Measurements from ENCODE around the gene HS6ST1.
"Not testable (repeated sequence)": the region's sequence is repeated elsewhere in the genome, so short reads cannot be mapped to it uniquely, and the experiment has no call there.

HS6ST1 gene

DNA sequence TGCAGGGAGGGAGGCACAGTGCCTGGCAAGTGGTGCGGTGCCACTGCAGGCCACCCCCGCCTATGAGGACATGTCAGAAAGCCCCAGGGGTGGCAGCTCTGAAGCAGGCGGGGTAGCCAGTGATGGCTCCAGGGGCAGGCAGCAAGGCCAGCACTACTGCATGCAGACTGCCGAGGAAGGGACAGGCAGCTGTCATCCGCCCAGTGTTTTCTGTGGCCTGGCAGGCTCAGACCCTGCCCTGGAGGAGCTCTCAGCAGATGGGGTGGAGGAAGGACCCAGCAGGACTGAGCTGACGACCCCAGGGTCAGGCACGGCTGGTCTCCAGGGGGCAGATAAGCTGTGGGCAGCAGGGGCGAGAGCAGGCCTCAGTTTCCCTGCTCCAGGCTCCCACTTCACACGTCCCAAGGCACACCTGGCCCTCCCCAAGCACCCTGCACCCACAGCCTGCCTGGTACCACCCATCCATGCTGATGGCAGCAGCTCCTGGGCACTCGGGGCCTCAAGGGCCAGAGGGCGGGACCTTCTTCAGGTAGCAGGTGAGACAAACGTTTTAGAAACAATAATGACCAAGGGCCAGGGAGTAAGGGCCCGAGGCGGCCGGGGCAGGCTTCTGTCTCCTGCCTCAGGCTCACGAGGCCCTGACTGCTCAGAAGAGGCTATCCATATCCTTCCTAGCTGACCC lies 48.5 kb downstream of the HS6ST1 start:
- no peak for TF ChIP-seq EZH2 (IDR thresholded peaks at IDR 0.05; ENCODE audit: borderline replicate concordance, low read depth, low read length, severe bottlenecking)
- TF ChIP-seq, protein P1, sequence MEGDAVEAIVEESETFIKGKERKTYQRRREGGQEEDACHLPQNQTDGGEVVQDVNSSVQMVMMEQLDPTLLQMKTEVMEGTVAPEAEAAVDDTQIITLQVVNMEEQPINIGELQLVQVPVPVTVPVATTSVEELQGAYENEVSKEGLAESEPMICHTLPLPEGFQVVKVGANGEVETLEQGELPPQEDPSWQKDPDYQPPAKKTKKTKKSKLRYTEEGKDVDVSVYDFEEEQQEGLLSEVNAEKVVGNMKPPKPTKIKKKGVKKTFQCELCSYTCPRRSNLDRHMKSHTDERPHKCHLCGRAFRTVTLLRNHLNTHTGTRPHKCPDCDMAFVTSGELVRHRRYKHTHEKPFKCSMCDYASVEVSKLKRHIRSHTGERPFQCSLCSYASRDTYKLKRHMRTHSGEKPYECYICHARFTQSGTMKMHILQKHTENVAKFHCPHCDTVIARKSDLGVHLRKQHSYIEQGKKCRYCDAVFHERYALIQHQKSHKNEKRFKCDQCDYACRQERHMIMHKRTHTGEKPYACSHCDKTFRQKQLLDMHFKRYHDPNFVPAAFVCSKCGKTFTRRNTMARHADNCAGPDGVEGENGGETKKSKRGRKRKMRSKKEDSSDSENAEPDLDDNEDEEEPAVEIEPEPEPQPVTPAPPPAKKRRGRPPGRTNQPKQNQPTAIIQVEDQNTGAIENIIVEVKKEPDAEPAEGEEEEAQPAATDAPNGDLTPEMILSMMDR (IDR thresholded peaks at IDR 0.05; ENCODE audit: borderline replicate concordance, extremely low read depth, low read length, poor library complexity, severe bottlenecking) = no peak
- Histone ChIP-seq H3K79me2 (ENCODE audit: insufficient read depth, low read length) (peaks cover 65% of the 10 kb centered on the region), H4K20me1 (ENCODE audit: insufficient read depth, low read length) (peaks cover 76% of the 10 kb centered on the region), H3K4me3 (ENCODE audit: low read depth in 1 of 2, low read length in 2 of 2) (no peak overlapping the region), H2AFZ (ENCODE audit: low read depth, low read length) (no peak overlapping the region), H3K27ac (ENCODE audit: low read length) (no peak overlapping the region), H3K9me3 (ENCODE audit: insufficient read depth, low read length, severe bottlenecking) (no peaks in the 10 kb centered on the region), H3K4me2 (ENCODE audit: insufficient read depth, low read length) (no peak overlapping the region), H3K4me1 (ENCODE audit: insufficient read depth, low read length) (no peaks in the 10 kb centered on the region), H3K36me3 (ENCODE audit: insufficient read depth, low read length) (peaks cover 87% of the 10 kb centered on the region), H3K27me3 (ENCODE audit: insufficient read depth, low read length, poor library complexity) (no peaks in the 10 kb centered on the region), H3K9ac (ENCODE audit: low read depth, low read length) (no peak overlapping the region)
- ATAC-seq (ENCODE audit: insufficient read depth, low read depth) (no peak), DNase-seq (no peak)

- peaks cover 82% of the 10 kb centered on the region for H3K36me3 ChIP-seq (ENCODE audit: insufficient read depth, low read length)
- peaks cover 79% of the 10 kb centered on the region for H4K20me1 ChIP-seq (ENCODE audit: insufficient read depth, low read length)
- no peak overlapping the region for H3K4me3 ChIP-seq (ENCODE audit: low read depth in 1 of 2, low read length in 2 of 2)
- H3K27ac ChIP-seq (ENCODE audit: low read length) = no peak overlapping the region
- H3K79me2 ChIP-seq (ENCODE audit: insufficient read depth, low read length) = peaks cover 57% of the 10 kb centered on the region
- no peak overlapping the region for H3K9ac ChIP-seq (ENCODE audit: low read depth, low read length)
- no peaks in the 10 kb centered on the region for H3K4me1 ChIP-seq (ENCODE audit: insufficient read depth, low read length)
- no peak for DNase-seq
- no peak overlapping the region for H2AFZ ChIP-seq (ENCODE audit: low read depth, low read length)
- no peaks in the 10 kb centered on the region for H3K27me3 ChIP-seq (ENCODE audit: insufficient read depth, low read length, poor library complexity)
- ATAC-seq (ENCODE audit: insufficient read depth, low read depth) = no peak
- no peak overlapping the region for H3K4me2 ChIP-seq (ENCODE audit: insufficient read depth, low read length)
- H3K9me3 ChIP-seq (ENCODE audit: insufficient read depth, low read length, severe bottlenecking) = no peaks in the 10 kb centered on the region
- TF ChIP-seq, protein P1 (IDR thresholded peaks at IDR 0.05; ENCODE audit: borderline replicate concordance, extremely low read depth, low read length, poor library complexity, severe bottlenecking) = no peak
- TF ChIP-seq EZH2 (IDR thresholded peaks at IDR 0.05; ENCODE audit: borderline replicate concordance, low read depth, low read length, severe bottlenecking) = no peak
Measured at GRCh38 chr2:128269063-128269989, 49.3 kb downstream of the HS6ST1 start.

DNA sequence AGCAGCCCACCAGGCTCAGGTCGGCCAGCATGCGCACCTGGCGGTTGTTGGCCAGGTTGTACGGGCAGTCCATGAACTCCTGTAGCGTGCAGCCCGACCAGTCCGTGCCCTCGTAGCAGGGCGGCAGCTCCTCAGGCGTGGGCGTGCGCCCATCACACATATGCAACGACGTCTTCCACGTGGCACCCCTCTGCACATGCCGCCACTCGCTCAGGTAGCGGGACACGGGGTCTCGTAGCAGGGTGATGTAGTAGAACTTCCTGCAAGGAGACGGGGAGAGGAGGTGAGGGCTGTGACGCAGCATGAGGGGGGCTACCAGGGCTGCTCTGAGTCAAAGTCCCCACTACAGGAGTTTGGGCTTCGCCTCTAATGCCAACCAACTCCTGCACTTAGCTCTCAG lies 50.1 kb downstream of the HS6ST1 start:
- not testable (repeated sequence) for H3K9me3 ChIP-seq (ENCODE audit: insufficient read depth, low read length, severe bottlenecking); H3K4me1 ChIP-seq (ENCODE audit: insufficient read depth, low read length); H3K4me2 ChIP-seq (ENCODE audit: insufficient read depth, low read length); H3K27ac ChIP-seq (ENCODE audit: low read length); H3K27me3 ChIP-seq (ENCODE audit: insufficient read depth, low read length, poor library complexity); DNase-seq; ATAC-seq (ENCODE audit: insufficient read depth, low read depth); H3K9ac ChIP-seq (ENCODE audit: low read depth, low read length); H3K4me3 ChIP-seq (ENCODE audit: low read depth in 1 of 2, low read length in 2 of 2); H2AFZ ChIP-seq (ENCODE audit: low read depth, low read length)
- H4K20me1 ChIP-seq (ENCODE audit: insufficient read depth, low read length) = peaks cover 79% of the 10 kb centered on the region
- peaks cover 75% of the 10 kb centered on the region for H3K36me3 ChIP-seq (ENCODE audit: insufficient read depth, low read length)
- peaks cover 50% of the 10 kb centered on the region for H3K79me2 ChIP-seq (ENCODE audit: insufficient read depth, low read length)

DNA sequence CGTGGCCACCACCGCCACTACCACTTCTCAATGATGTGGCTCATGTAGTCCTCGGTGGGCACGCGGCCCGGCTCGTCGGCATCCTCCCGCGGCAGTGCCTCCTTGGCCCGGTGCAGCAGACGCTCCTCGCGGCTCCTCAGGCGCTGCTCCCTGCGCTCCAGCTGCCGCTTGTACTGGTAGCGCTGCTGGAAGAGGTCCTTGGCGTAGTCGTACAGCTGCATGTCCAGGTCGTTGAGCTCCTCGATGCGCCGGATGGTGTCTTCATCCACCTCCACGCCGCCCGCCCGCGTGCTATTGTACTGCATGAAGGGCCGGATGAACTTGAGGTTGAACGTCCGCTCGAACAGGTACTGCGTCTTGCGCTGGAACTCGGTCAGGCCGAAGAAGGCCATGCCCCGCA lies 50.5 kb downstream of the HS6ST1 start:
- DNase-seq; H3K4me1 ChIP-seq (ENCODE audit: insufficient read depth, low read length); H3K27me3 ChIP-seq (ENCODE audit: insufficient read depth, low read length, poor library complexity); H2AFZ ChIP-seq (ENCODE audit: low read depth, low read length); H3K9ac ChIP-seq (ENCODE audit: low read depth, low read length); H3K9me3 ChIP-seq (ENCODE audit: insufficient read depth, low read length, severe bottlenecking); ATAC-seq (ENCODE audit: insufficient read depth, low read depth); H3K27ac ChIP-seq (ENCODE audit: low read length); H3K4me2 ChIP-seq (ENCODE audit: insufficient read depth, low read length); H3K4me3 ChIP-seq (ENCODE audit: low read depth in 1 of 2, low read length in 2 of 2): not testable (repeated sequence)
- Histone ChIP-seq H4K20me1 (ENCODE audit: insufficient read depth, low read length) (peaks cover 74% of the 10 kb centered on the region), H3K79me2 (ENCODE audit: insufficient read depth, low read length) (peaks cover 45% of the 10 kb centered on the region), H3K36me3 (ENCODE audit: insufficient read depth, low read length) (peaks cover 70% of the 10 kb centered on the region)

- not testable (repeated sequence) for H3K4me1 ChIP-seq (ENCODE audit: insufficient read depth, low read length); H3K4me3 ChIP-seq (ENCODE audit: low read depth in 1 of 2, low read length in 2 of 2); H3K27me3 ChIP-seq (ENCODE audit: insufficient read depth, low read length, poor library complexity); H2AFZ ChIP-seq (ENCODE audit: low read depth, low read length); H3K9ac ChIP-seq (ENCODE audit: low read depth, low read length); H3K27ac ChIP-seq (ENCODE audit: low read length); DNase-seq; ATAC-seq (ENCODE audit: insufficient read depth, low read depth); H3K9me3 ChIP-seq (ENCODE audit: insufficient read depth, low read length, severe bottlenecking); H3K4me2 ChIP-seq (ENCODE audit: insufficient read depth, low read length)
- H3K79me2 ChIP-seq (ENCODE audit: insufficient read depth, low read length) = peaks cover 40% of the 10 kb centered on the region
- H3K36me3 ChIP-seq (ENCODE audit: insufficient read depth, low read length) = peaks cover 65% of the 10 kb centered on the region
- H4K20me1 ChIP-seq (ENCODE audit: insufficient read depth, low read length) = peaks cover 74% of the 10 kb centered on the region
Measured at GRCh38 chr2:128267649-128268048, 51.0 kb downstream of the HS6ST1 start.

GRCh38 chr2:128267197-128267596 lies 51.5 kb downstream of the HS6ST1 start:
- H4K20me1 ChIP-seq (ENCODE audit: insufficient read depth, low read length) = peaks cover 72% of the 10 kb centered on the region
- not testable (repeated sequence) for H3K9ac ChIP-seq (ENCODE audit: low read depth, low read length); H3K27me3 ChIP-seq (ENCODE audit: insufficient read depth, low read length, poor library complexity); H2AFZ ChIP-seq (ENCODE audit: low read depth, low read length); DNase-seq; ATAC-seq (ENCODE audit: insufficient read depth, low read depth); H3K27ac ChIP-seq (ENCODE audit: low read length); H3K4me1 ChIP-seq (ENCODE audit: insufficient read depth, low read length); H3K9me3 ChIP-seq (ENCODE audit: insufficient read depth, low read length, severe bottlenecking); H3K4me3 ChIP-seq (ENCODE audit: low read depth in 1 of 2, low read length in 2 of 2); H3K4me2 ChIP-seq (ENCODE audit: insufficient read depth, low read length)
- peaks cover 61% of the 10 kb centered on the region for H3K36me3 ChIP-seq (ENCODE audit: insufficient read depth, low read length)
- H3K79me2 ChIP-seq (ENCODE audit: insufficient read depth, low read length) = peaks cover 35% of the 10 kb centered on the region
